Ammon's horn (tissue), 1 donor: ENCODE measurements around the gene SMIM13.

Experiments
- DNase-seq: peaks from one replicate; pipeline ENCODE4 v3.0.0-alpha.2; 2016; ENCODE audit warnings: low spot score

SMIM13 gene

GRCh38 chr6:11121851-11122250 is 28.2 kb downstream of the SMIM13 start:
- no peak for DNase-seq

- no peak for DNase-seq
Observed at GRCh38 chr6:11122380-11122779, 28.7 kb downstream of the SMIM13 start.

GRCh38 chr6:11123978-11124377 is 30.3 kb downstream of the SMIM13 start:
- no peak for DNase-seq

GRCh38 chr6:11126876-11127275 is 33.2 kb downstream of the SMIM13 start:
- no peak for DNase-seq

GRCh38 chr6:11128608-11129007 is 35.0 kb downstream of the SMIM13 start:
- DNase-seq: peak; percentile 14

GRCh38 chr6:11129908-11130565 is 36.4 kb downstream of the SMIM13 start:
- DNase-seq: no peak

GRCh38 chr6:11130605-11131004 is 37.0 kb downstream of the SMIM13 start:
- no peak for DNase-seq

- DNase-seq: no peak
Observed at GRCh38 chr6:11132194-11132888, 38.7 kb downstream of the SMIM13 start.

- DNase-seq: no peak
Observed at GRCh38 chr6:11133281-11133680, 39.6 kb downstream of the SMIM13 start.

GRCh38 chr6:11136809-11137208 is 43.2 kb downstream of the SMIM13 start:
- no peak for DNase-seq

GRCh38 chr6:11139051-11139960 is 45.7 kb downstream of the SMIM13 start:
- DNase-seq: no peak

- no peak for DNase-seq
Observed at GRCh38 chr6:11140056-11140455, 46.4 kb downstream of the SMIM13 start.

GRCh38 chr6:11141295-11141694 is 47.7 kb downstream of the SMIM13 start:
- DNase-seq: no peak

GRCh38 chr6:11142296-11143027 is 48.8 kb downstream of the SMIM13 start:
- DNase-seq: no peak

GRCh38 chr6:11143394-11144371 is 50.0 kb downstream of the SMIM13 start:
- peak; percentile 34 for DNase-seq

GRCh38 chr6:11144393-11144851 is 50.8 kb downstream of the SMIM13 start:
- DNase-seq: peak; percentile 89

GRCh38 chr6:11146117-11146826 is 52.6 kb downstream of the SMIM13 start:
- DNase-seq: no peak

GRCh38 chr6:11149551-11149950 is 55.9 kb downstream of the SMIM13 start:
- DNase-seq: no peak

- DNase-seq: no peak
Observed at GRCh38 chr6:11151488-11151887, 57.9 kb downstream of the SMIM13 start.

GRCh38 chr6:11152581-11152980 is 58.9 kb downstream of the SMIM13 start:
- DNase-seq: no peak
